ENCODE results near the gene ANO10.
A peak's percentile ranks its signal among the peaks of the same experiment; 100 is the strongest.

The ANO10 gene

GRCh38 chr3:43409506-43409905 is 212.3 kb downstream of the ANO10 start:
- FAIRE-seq: no peak

GRCh38 chr3:43406643-43407023 is 215.2 kb downstream of the ANO10 start:
- no peak for FAIRE-seq

DNA sequence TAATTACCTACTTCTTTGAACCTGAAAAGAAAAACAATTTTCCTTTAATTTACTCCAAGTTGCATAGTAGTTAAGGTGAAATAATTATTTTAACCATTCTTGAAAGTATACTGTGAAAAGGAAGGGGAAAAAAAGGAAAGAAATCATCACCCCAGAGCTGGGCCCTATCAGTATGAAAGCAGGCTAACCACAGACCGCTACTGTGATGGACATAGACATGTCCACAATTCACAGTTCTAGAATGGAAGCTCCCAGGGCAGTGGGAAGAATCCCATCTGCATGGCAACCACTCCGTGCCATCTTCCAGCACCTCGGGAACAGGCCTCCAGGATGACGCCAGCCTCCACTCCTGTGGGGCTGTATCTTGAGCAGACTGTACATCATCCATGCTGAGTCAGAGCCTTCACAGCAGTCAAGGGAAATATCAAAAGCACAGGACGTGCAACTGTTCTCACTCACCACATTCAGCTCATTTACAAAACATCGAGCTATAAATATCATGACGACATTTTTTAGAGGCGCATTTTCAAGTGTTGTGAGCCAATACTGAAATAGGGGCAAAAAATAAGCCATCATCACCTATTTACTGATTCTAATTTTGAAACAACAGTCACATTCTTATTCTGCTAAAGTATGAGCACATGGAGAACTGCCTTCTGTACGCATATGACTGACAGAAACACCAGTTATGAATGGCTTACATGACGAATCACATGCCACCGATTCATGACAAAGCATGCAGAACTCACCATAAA is 215.7 kb downstream of the ANO10 start:
- no peak for FAIRE-seq

GRCh38 chr3:43400781-43401730 is 220.8 kb downstream of the ANO10 start:
- FAIRE-seq: no peak

- FAIRE-seq: no peak
Measured at GRCh38 chr3:43400167-43400566, 221.6 kb downstream of the ANO10 start.

GRCh38 chr3:43399034-43399433 is 222.8 kb downstream of the ANO10 start:
- FAIRE-seq: no peak

DNA sequence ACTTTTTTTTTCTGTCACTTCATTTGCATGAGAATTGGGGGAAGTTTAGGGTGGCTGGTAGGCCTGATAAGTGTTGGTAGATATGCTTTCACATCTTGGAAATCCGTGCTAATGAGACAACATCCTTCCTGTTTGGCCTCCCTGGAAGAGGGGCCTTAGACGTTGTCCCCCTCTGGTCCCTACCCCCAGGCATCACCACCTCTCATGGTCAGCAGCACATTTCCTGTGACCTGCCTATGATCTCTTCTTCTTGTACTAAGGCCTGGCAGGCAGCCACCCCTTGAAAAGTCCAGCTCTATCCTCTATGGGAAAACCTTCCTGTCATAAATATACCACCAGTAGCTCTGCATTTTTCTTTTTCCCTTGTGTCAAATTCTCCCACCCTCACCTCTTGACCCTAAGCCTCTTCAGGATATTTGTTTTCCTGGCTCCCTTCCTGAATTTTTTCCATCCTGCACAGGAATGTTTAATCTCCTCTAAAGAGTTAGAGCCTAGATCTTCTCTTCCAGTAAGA is 227.7 kb downstream of the ANO10 start:
- FAIRE-seq: peak; percentile 29

GRCh38 chr3:43391621-43392020 is 230.2 kb downstream of the ANO10 start:
- no peak for FAIRE-seq

DNA sequence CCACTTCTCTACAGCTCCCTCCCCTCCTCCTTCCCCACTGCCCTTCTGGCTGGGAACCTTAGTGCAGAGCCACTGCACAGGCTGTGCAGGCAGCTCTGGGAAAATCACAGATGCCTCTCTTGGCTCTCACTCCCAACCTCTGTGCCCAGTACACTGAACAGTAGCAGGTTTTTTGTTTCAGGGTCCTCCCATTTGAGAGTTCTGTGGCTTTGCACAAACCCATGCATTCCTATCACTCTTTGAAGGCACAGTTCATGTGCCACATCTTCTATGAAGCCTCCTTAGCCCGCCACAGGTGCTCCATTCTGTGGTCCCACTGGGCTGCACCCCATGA is 231.6 kb downstream of the ANO10 start:
- FAIRE-seq: no peak

DNA sequence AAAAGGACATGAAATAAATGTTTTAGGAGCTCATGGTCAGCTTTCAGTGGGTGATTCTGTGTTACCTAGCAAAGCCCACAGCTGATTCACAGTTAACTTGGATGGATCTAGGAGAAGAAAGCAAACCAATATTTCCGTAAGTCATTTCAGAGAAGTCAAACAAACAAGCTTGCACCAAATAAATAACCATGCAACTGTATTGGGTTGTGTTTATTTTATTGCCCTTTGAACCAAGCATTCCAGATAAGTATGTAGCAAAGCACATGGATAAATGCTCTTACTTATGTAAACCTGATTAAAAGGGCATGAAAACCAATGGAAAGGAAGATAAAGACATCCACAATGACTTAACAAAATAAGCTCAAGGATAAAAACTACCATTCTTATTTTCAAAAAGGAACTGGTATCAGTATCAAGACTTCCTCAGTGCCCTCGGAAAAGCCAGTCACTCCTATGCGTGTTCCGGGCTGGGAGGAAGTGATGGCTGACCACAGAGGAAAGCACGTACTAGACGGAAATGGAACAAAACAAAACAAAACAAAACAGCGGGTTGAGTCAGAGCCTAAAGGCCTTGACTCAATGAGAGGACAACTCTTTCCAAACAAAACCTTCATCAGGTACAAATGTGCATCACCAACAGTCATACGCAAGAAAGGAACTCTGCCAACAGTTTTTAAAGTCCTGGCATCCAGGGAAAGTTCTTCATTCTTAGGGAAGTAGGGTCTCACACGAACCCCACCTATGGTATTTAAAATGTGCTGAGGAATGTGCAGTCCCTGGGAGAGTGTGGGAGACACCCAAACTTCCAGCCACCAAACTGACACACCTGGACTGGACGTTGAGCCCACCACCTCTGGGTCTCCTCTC is 232.2 kb downstream of the ANO10 start:
- FAIRE-seq: no peak

DNA sequence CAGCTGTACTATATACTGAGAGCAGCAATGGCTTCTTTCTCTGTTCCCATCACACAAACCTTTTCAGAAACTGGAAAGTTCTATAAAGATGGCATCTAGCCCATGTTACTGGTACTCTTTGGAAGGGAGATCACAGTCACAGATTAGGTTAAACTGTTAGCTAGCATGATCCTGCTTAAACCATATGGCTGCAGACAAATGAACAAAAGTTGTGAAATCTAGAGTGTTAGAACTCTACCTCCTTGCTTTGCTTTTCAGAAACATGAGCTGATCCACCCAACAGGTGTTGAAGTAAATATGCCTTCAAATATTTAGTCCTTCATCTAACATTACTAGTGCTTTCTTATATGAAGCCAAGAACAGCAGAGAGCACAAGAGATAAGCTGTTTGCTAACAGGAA is 232.9 kb downstream of the ANO10 start:
- FAIRE-seq: no peak

DNA sequence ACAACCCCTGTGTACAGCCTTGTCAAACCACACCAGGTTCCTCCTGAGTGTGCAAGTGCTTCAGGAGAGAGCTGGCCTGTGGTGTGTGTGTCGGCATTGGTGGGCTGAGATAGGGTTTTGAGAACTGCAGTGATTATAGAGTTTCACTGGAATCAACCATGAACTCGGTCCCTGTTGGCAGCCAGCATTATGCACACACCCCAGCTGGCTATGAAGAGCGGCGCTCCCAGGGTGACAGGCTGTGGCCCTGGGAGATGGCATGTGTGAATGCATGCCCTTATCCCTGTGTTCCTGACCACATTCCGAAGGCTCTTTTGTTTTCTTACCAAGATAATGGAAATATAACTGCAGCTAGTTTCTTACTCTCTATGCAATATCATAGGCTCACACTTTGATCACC is 233.6 kb downstream of the ANO10 start:
- FAIRE-seq: no peak

- no peak for FAIRE-seq
Measured at GRCh38 chr3:43379343-43379742, 242.5 kb downstream of the ANO10 start.

GRCh38 chr3:43378066-43378935 is 243.5 kb downstream of the ANO10 start:
- FAIRE-seq: no peak

DNA sequence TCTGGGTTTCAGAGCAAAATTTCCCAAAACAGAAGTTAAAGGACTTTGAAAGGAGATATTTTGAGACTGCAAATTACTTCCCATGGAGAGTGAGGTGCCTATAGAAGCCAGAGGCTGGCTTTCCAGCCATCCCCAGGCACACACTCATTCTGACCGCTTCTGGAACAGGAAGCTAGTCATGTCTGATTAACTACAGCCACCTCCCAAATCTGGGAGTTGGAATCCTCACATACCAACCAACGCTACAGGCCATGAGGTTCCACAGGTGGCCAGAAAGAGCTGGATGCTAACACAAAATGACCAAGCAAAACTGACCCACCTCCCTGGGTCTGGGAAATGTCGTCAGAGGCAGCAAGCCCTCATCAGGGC is 248.3 kb downstream of the ANO10 start:
- FAIRE-seq: no peak

DNA sequence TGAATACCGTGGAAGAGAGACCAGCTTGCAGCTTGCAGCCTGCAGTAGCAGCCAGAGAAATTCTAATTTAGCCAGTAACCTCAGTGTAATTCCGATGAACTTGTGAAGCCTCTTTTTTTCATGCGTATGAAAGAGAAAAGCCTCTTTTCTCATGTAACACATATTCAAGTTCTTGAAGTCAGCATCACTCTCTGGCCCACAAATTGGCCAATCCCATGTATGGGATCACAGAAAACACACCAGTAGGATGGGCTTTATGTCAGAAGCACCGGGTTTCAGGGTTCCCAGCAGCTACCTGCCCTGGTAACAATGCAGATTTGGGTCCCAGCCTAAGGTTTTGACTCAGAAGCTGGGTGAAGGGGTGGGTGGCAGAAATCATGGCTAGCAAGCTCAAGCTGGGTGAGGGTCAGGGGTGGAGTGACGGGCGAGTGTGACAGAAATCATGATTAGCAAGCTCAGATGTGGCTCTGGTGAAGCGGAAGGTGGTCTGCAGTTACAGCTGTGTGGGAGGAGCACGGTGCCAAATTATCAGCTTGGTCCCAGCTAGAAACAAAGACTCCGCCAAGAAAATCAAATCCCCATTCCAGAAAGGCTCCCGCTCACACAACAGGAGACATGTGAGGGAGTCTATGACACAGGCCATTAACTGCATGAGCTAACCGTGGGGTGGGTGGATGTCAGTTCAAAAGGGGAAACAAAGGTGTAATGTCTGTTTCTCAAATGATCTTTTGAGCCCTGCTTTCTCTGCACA is 248.8 kb downstream of the ANO10 start:
- FAIRE-seq: no peak

- FAIRE-seq: no peak
Measured at GRCh38 chr3:43372007-43372740, 249.6 kb downstream of the ANO10 start.

DNA sequence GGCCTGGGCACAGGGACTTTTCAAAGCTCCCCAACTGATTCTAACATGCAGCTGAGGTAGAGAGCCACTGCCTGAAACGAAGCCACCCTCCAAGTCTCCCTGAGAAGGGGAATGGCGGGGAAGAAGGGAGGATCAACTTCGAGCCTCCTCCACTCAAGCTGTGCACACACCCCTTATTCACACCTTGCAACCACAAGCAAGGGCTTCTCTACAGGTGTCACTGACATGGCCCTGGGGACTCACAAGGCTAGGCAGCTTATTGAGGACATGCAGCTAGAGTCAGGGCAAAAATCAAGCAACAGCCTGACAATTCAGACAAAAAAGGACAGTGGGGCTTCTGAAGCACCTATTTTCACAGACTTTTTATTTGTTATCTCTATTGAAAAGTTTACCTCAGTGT is 250.3 kb downstream of the ANO10 start:
- no peak for FAIRE-seq

DNA sequence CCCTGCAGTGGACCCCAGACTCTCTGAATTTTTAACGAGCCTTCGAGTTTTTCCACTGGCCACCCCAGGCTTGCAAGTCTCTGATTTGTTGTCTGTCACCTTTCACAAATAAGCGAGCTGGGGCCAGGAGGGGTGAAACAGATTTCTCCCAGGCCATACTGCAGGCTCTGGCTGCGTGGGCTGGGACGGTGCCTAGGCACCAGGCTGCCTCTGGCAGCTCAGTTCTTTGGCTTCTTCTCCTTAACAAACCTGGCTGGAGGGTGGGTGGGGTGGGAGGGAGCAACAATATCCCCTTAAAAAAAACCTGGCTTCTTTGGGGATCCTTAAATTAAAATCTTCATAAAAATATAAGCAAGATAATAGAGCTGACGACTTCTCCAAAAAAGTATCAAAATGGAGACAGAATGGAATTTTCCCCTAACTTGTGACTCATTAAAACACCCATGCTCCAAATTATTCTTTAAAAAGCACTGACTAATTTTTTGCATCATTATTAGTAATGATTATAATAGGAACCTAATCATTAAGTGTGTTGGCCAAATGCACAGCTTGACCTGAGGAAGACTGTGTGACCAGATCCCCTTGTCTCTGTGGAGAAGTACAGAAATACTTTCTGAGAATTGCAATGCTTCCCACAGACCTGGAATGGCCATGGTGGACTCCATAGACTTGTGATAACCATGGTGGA is 251.4 kb downstream of the ANO10 start:
- FAIRE-seq: no peak

Data from endometrium (tissue), 2 donors.